ENCODE data around the gene CSNK1E.
"Not testable (repeated sequence)": the region's sequence is repeated elsewhere in the genome, so short reads cannot be mapped to it uniquely, and the experiment has no call there.

The CSNK1E gene

GRCh38 chr22:38317122-38317994 lies at the start of gene CSNK1E:
Gene CSNK1E, minus strand, starts transcription at chr22:38317433. Its CDS starts 3,276 bp downstream, at chr22:38314157.
- Histone ChIP-seq H3K9ac (ENCODE audit: low read length) (peak within 1 kb of the TSS; percentile 89), H3K36me3 (ENCODE audit: control insufficient read depth, low read depth, low read length) (peaks cover 15% of the 10 kb centered on the region), H3K27me3 (ENCODE audit: control insufficient read depth, insufficient read depth, low read length) (no peaks in the 10 kb centered on the region), H3K4me1 (ENCODE audit: control insufficient read depth, low read depth, low read length) (peaks cover 50% of the 10 kb centered on the region), H3K27ac (ENCODE audit: low read length) (peak within 1 kb of the TSS; percentile 74), H3K9me3 (ENCODE audit: control insufficient read depth, low read depth, low read length) (no peaks in the 10 kb centered on the region), H3K4me3 (ENCODE audit: low read length) (peak within 1 kb of the TSS; percentile 92)

- H3K9ac ChIP-seq (ENCODE audit: low read length); H3K9me3 ChIP-seq (ENCODE audit: control insufficient read depth, low read depth, low read length); H3K4me3 ChIP-seq (ENCODE audit: low read length); H3K36me3 ChIP-seq (ENCODE audit: control insufficient read depth, low read depth, low read length); H3K27ac ChIP-seq (ENCODE audit: low read length); H3K4me1 ChIP-seq (ENCODE audit: control insufficient read depth, low read depth, low read length); H3K27me3 ChIP-seq (ENCODE audit: control insufficient read depth, insufficient read depth, low read length): not testable (repeated sequence)
These were observed 48.6 kb upstream of the CSNK1E start for GRCh38 chr22:38365829-38366228.

GRCh38 chr22:38365174-38365573 lies 47.9 kb upstream of the CSNK1E start:
- H3K9ac ChIP-seq (ENCODE audit: low read length); H3K27me3 ChIP-seq (ENCODE audit: control insufficient read depth, insufficient read depth, low read length); H3K27ac ChIP-seq (ENCODE audit: low read length); H3K9me3 ChIP-seq (ENCODE audit: control insufficient read depth, low read depth, low read length); H3K4me3 ChIP-seq (ENCODE audit: low read length); H3K36me3 ChIP-seq (ENCODE audit: control insufficient read depth, low read depth, low read length); H3K4me1 ChIP-seq (ENCODE audit: control insufficient read depth, low read depth, low read length): not testable (repeated sequence)

GRCh38 chr22:38360560-38360959 lies 43.3 kb upstream of the CSNK1E start:
- not testable (repeated sequence) for H3K27me3 ChIP-seq (ENCODE audit: control insufficient read depth, insufficient read depth, low read length); H3K9ac ChIP-seq (ENCODE audit: low read length); H3K9me3 ChIP-seq (ENCODE audit: control insufficient read depth, low read depth, low read length); H3K4me1 ChIP-seq (ENCODE audit: control insufficient read depth, low read depth, low read length); H3K4me3 ChIP-seq (ENCODE audit: low read length); H3K27ac ChIP-seq (ENCODE audit: low read length); H3K36me3 ChIP-seq (ENCODE audit: control insufficient read depth, low read depth, low read length)

- not testable (repeated sequence) for H3K9me3 ChIP-seq (ENCODE audit: control insufficient read depth, low read depth, low read length)
These were observed 42.6 kb upstream of the CSNK1E start for GRCh38 chr22:38359817-38360216.

GRCh38 chr22:38357971-38358370 lies 40.7 kb upstream of the CSNK1E start:
- not testable (repeated sequence) for H3K36me3 ChIP-seq (ENCODE audit: control insufficient read depth, low read depth, low read length); H3K9ac ChIP-seq (ENCODE audit: low read length); H3K27ac ChIP-seq (ENCODE audit: low read length); H3K27me3 ChIP-seq (ENCODE audit: control insufficient read depth, insufficient read depth, low read length); H3K9me3 ChIP-seq (ENCODE audit: control insufficient read depth, low read depth, low read length); H3K4me3 ChIP-seq (ENCODE audit: low read length); H3K4me1 ChIP-seq (ENCODE audit: control insufficient read depth, low read depth, low read length)

More at GRCh38 chr22:38359817-38360216, 42.6 kb upstream of the CSNK1E start:
- not testable (repeated sequence) for H3K4me1 ChIP-seq (ENCODE audit: control insufficient read depth, low read depth, low read length); H3K4me3 ChIP-seq (ENCODE audit: low read length); H3K9ac ChIP-seq (ENCODE audit: low read length); H3K27me3 ChIP-seq (ENCODE audit: control insufficient read depth, insufficient read depth, low read length); H3K36me3 ChIP-seq (ENCODE audit: control insufficient read depth, low read depth, low read length); H3K27ac ChIP-seq (ENCODE audit: low read length)

- Histone ChIP-seq H3K9ac (ENCODE audit: low read length) (no peak overlapping the region), H3K27ac (ENCODE audit: low read length) (no peak overlapping the region), H3K4me3 (ENCODE audit: low read length) (no peak overlapping the region), H3K4me1 (ENCODE audit: control insufficient read depth, low read depth, low read length) (peaks cover 3% of the 10 kb centered on the region), H3K36me3 (ENCODE audit: control insufficient read depth, low read depth, low read length) (peaks cover 3% of the 10 kb centered on the region), H3K9me3 (ENCODE audit: control insufficient read depth, low read depth, low read length) (no peaks in the 10 kb centered on the region), H3K27me3 (ENCODE audit: control insufficient read depth, insufficient read depth, low read length) (no peaks in the 10 kb centered on the region)
These were observed 38.0 kb upstream of the CSNK1E start for GRCh38 chr22:38355275-38355674.

- Histone ChIP-seq H3K27ac (ENCODE audit: low read length) (no peak overlapping the region), H3K9ac (ENCODE audit: low read length) (no peak overlapping the region), H3K36me3 (ENCODE audit: control insufficient read depth, low read depth, low read length) (peaks cover 3% of the 10 kb centered on the region), H3K9me3 (ENCODE audit: control insufficient read depth, low read depth, low read length) (no peaks in the 10 kb centered on the region), H3K4me3 (ENCODE audit: low read length) (no peak overlapping the region), H3K27me3 (ENCODE audit: control insufficient read depth, insufficient read depth, low read length) (no peaks in the 10 kb centered on the region), H3K4me1 (ENCODE audit: control insufficient read depth, low read depth, low read length) (peaks cover 3% of the 10 kb centered on the region)
These were observed 36.5 kb upstream of the CSNK1E start for GRCh38 chr22:38353701-38354100.

- H3K9me3 ChIP-seq (ENCODE audit: control insufficient read depth, low read depth, low read length): no peaks in the 10 kb centered on the region
- no peak overlapping the region for H3K27ac ChIP-seq (ENCODE audit: low read length)
- no peaks in the 10 kb centered on the region for H3K27me3 ChIP-seq (ENCODE audit: control insufficient read depth, insufficient read depth, low read length)
- H3K4me1 ChIP-seq (ENCODE audit: control insufficient read depth, low read depth, low read length): peaks cover 3% of the 10 kb centered on the region
- H3K9ac ChIP-seq (ENCODE audit: low read length): no peak overlapping the region
- H3K36me3 ChIP-seq (ENCODE audit: control insufficient read depth, low read depth, low read length): peaks cover 3% of the 10 kb centered on the region
- no peak overlapping the region for H3K4me3 ChIP-seq (ENCODE audit: low read length)
These were observed 36.0 kb upstream of the CSNK1E start for GRCh38 chr22:38353142-38353629.

- Histone ChIP-seq H3K27me3 (ENCODE audit: control insufficient read depth, insufficient read depth, low read length) (no peaks in the 10 kb centered on the region), H3K27ac (ENCODE audit: low read length) (no peak overlapping the region), H3K4me3 (ENCODE audit: low read length) (no peak overlapping the region), H3K4me1 (ENCODE audit: control insufficient read depth, low read depth, low read length) (peaks cover 3% of the 10 kb centered on the region), H3K36me3 (ENCODE audit: control insufficient read depth, low read depth, low read length) (peaks cover 3% of the 10 kb centered on the region), H3K9me3 (ENCODE audit: control insufficient read depth, low read depth, low read length) (no peaks in the 10 kb centered on the region), H3K9ac (ENCODE audit: low read length) (no peak overlapping the region)
These were observed 35.2 kb upstream of the CSNK1E start for GRCh38 chr22:38352436-38352835.

GRCh38 chr22:38350444-38351359 lies 33.5 kb upstream of the CSNK1E start:
- H3K4me1 ChIP-seq (ENCODE audit: control insufficient read depth, low read depth, low read length): peaks cover 3% of the 10 kb centered on the region
- H3K4me3 ChIP-seq (ENCODE audit: low read length): no peak overlapping the region
- no peaks in the 10 kb centered on the region for H3K9me3 ChIP-seq (ENCODE audit: control insufficient read depth, low read depth, low read length)
- no peak overlapping the region for H3K27ac ChIP-seq (ENCODE audit: low read length)
- H3K9ac ChIP-seq (ENCODE audit: low read length): no peak overlapping the region
- no peaks in the 10 kb centered on the region for H3K27me3 ChIP-seq (ENCODE audit: control insufficient read depth, insufficient read depth, low read length)
- H3K36me3 ChIP-seq (ENCODE audit: control insufficient read depth, low read depth, low read length): peaks cover 3% of the 10 kb centered on the region
